Pancreas (tissue), 10 donors: ENCODE results near the gene IWS1. TPM values are rescaled to one million over a fixed set of nuclear protein-coding genes. Genes with fewer than 3 reads are reported as not detected.
"Not testable (repeated sequence)": the region's sequence is repeated elsewhere in the genome, so short reads cannot be mapped to it uniquely, and the experiment has no call there.

Experiments used
- ATAC-seq, 4 donors: fragments of 200-7000 bp; cut with Tn5 transposase; one replicate each; pipeline versions ENCODE4 v1.8.0 to v1.9.1; 2020; ENCODE audit warnings: mild to moderate bottlenecking in 4 of 4, moderate library complexity in 4 of 4
- DNase-seq, 6 donors: peaks; one replicate each; pipeline ENCODE4 v3.0.0-alpha.2; 2020
- FAIRE-seq: peaks from 2 replicates; lab custom pipeline; 2012; peaks lifted over from hg19 to GRCh38; lab: Jason Lieb, UNC
- H3K27ac ChIP-seq, 4 donors: fragments of 200-600 bp; sonication (generic); 1 replicate in 3 of 4; 2 replicates in 1 of 4; pipeline versions ENCODE4 v1.5.0 to v1.8.0; 2020
- H3K27me3 ChIP-seq, 4 donors: fragments of 200-600 bp; one replicate each; pipeline ENCODE4 v1.8.0; 2021
- H3K36me3 ChIP-seq, 3 donors: fragments of 200-600 bp; sonication (generic) in 1 of 3; one replicate each; pipeline versions ENCODE4 v1.5.0 to v1.8.0; 2020 to 2021
- H3K4me1 ChIP-seq, 3 donors: fragments of 200-600 bp; one replicate each; pipeline ENCODE4 v1.8.0; 2021
- H3K4me3 ChIP-seq, 4 donors: fragments of 200-600 bp; sonication (generic) in 2 of 4; one replicate each; pipeline versions ENCODE4 v1.5.0 to v1.8.0; 2020 to 2021
- H3K9me3 ChIP-seq, 4 donors: fragments of 200-600 bp; one replicate each; pipeline ENCODE4 v1.8.0; 2021
- CTCF ChIP-seq, 4 donors: fragments of 200-600 bp; sonication (generic) in 3 of 4; IDR thresholded peaks; one replicate each; pipeline versions ENCODE4 v1.5.0 to v1.8.0; 2021; ENCODE audit warnings: antibody characterized with exemption in 4 of 4
- WGBS, 2 donors: extraction: QIAGEN DNeasy Blood & Tissue Kit; methylation state at CpG; one replicate each; pipeline ENCODE4 v1.1.7; 2013; 5-methylcytosine and 5-hydroxymethylcytosine counted together
- intact Hi-C, 3 donors: fragments of 100-400 bp; cut with DNase I; formaldehyde crosslinking; loops; one replicate each; pipeline versions ENCODE4 v1.11.1 to v1.14.2; 2022
- polyA plus RNA-seq, 2 donors: library from polyadenylated mRNA; stranded (reverse); fragments of 200-250 nt; gene quantifications; one replicate each; pipeline ENCODE4 v1.2.3, GENCODE V29; 2013
- total RNA-seq, 6 donors: library from RNA; stranded (reverse); fragmentation: NEBNext Ultra II Directional in 4 of 6; extraction: Animal tissue kit (Norgen Biotek cat#: 25700) in 4 of 6; gene quantifications; one replicate each; pipeline versions ENCODE4 v1.2.1 to v1.2.4, GENCODE V29; 2021 to 2023
- donor health status: healthy with polysubstance abuse.
- donor health status: DM: no; HTN: no; CAD: no; lungs with moderate emphysema.
- donor health status: DM: no; HTN: no; CAD: no.
- donor health status: control.
- donor health status: control.
- donor health status: Bipolar disorder and iron deficiency.
- donor health status: DM: yes; HTN: yes; CAD: no.
- donor health status: DM: no; HTN: no; CAD: no.
- donor health status: DM: no; HTN: no; CAD: no.
- donor health status: DM: yes; HTN: yes; CAD: no.

The IWS1 gene
- total and polyA plus RNA-seq, 8 donors, result 9.7 to 22.3 (median 13.9) TPM

GRCh38 chr2:127530245-127531140, 4.2 kb upstream of the IWS1 start:
- no peak for TF ChIP-seq CTCF (IDR thresholded peaks at IDR 0.05)

GRCh38 chr2:127529416-127529815, 3.1 kb upstream of the IWS1 start:
- H3K27me3 ChIP-seq, DNase-seq, H3K36me3 ChIP-seq, H3K4me3 ChIP-seq, ATAC-seq, H3K27ac ChIP-seq, FAIRE-seq, H3K4me1 ChIP-seq, H3K9me3 ChIP-seq, intact Hi-C loops: not testable (repeated sequence)
- WGBS, 2 donors, result 69 to 79% methylated on average over 2 of the region's 2 CpGs

More at GRCh38 chr2:127530245-127531140, 4.2 kb upstream of the IWS1 start:
- H3K9me3 ChIP-seq, result no peaks in the 10 kb centered on the region
- ATAC-seq, result no peak
- DNase-seq, result no peak
- H3K27ac ChIP-seq, result no peak overlapping the region
- no peaks in the 10 kb centered on the region for H3K27me3 ChIP-seq
- no peak for FAIRE-seq
- 65 to 72% methylated on average over 3 of the region's 3 CpGs for WGBS, 2 donors
- peaks cover 0 to 3% (median 2%) of the 10 kb centered on the region in 3 donors for H3K4me1 ChIP-seq
- intact Hi-C loops, result no loop called here
- H3K4me3 ChIP-seq, result no peak overlapping the region
- no peaks in the 10 kb centered on the region for H3K36me3 ChIP-seq

GRCh38 chr2:127528487-127528886, 2.2 kb upstream of the IWS1 start:
- intact Hi-C loops, result no loop called here
- WGBS, 2 donors, result 66 to 75% methylated on average over 4 of the region's 4 CpGs

GRCh38 chr2:127527001-127527804, 914 bp upstream of the IWS1 start:
- ATAC-seq (peak; percentile 4 to 28 (median 8)), DNase-seq (no peak)

More at GRCh38 chr2:127528487-127528886, 2.2 kb upstream of the IWS1 start:
- no peak for FAIRE-seq
- Histone ChIP-seq H3K36me3 (no peaks in the 10 kb centered on the region), H3K27ac (no peak overlapping the region), H3K4me1 (peaks cover 3 to 14% (median 11%) of the 10 kb centered on the region in 3 donors), H3K9me3 (no peaks in the 10 kb centered on the region), H3K4me3 (no peak overlapping the region), H3K27me3 (no peaks in the 10 kb centered on the region)
- TF ChIP-seq CTCF (IDR thresholded peaks at IDR 0.05), result no peak
- no peak for DNase-seq
- ATAC-seq, result no peak

More at GRCh38 chr2:127527001-127527804, 914 bp upstream of the IWS1 start:
- Histone ChIP-seq H3K4me3 (peak overlapping the region; percentile 88 to 99 (median 96)), H3K9me3 (no peaks in the 10 kb centered on the region), H3K4me1 (peaks cover 3 to 14% (median 11%) of the 10 kb centered on the region in 3 donors), H3K27ac (peak overlapping the region; percentile 86 to 96 (median 92)), H3K36me3 (no peaks in the 10 kb centered on the region), H3K27me3 (no peaks in the 10 kb centered on the region)
- no peak for TF ChIP-seq CTCF (IDR thresholded peaks at IDR 0.05)
- FAIRE-seq, result no peak
- 15 to 16% methylated on average over 13 of the region's 13 CpGs for WGBS, 2 donors
- intact Hi-C loops, result no loop called here
